HEK293 (cell line): Measurements from ENCODE around the gene ALDOA.

ENCODE experiments used
- ATF2 ChIP-seq: fragments of 450-650 bp; formaldehyde crosslinking; IDR thresholded peaks from 2 replicates; pipeline ENCODE4 v1.5.1; 2016; ENCODE audit warnings: missing biosample characterization, missing genetic modification characterization, low read depth
- BCL11B ChIP-seq: fragments of 450-650 bp; formaldehyde crosslinking; IDR thresholded peaks from 2 replicates; pipeline ENCODE4 v1.5.1; 2016; ENCODE audit warnings: low read depth, missing biosample characterization, missing genetic modification characterization
- BCL6B ChIP-seq: fragments of 450-650 bp; formaldehyde crosslinking; IDR thresholded peaks from 2 replicates; pipeline ENCODE4 v1.5.1; 2017; ENCODE audit warnings: missing biosample characterization, missing genetic modification characterization
- GLIS1 ChIP-seq: fragments of 450-650 bp; formaldehyde crosslinking; IDR thresholded peaks from 2 replicates; pipeline ENCODE4 v1.5.1; 2016; ENCODE audit warnings: missing biosample characterization, missing genetic modification characterization
- IKZF3 ChIP-seq: fragments of 450-650 bp; IDR thresholded peaks from 2 replicates; pipeline ENCODE4 v1.5.0; 2018; ENCODE audit warnings: missing biosample characterization, mild to moderate bottlenecking, missing genetic modification characterization, moderate library complexity
- KLF17 ChIP-seq: fragments of 450-650 bp; formaldehyde crosslinking; IDR thresholded peaks from 2 replicates; pipeline ENCODE4 v1.5.1; 2016; ENCODE audit warnings: missing biosample characterization, missing genetic modification characterization
- PRDM10 ChIP-seq: fragments of 450-650 bp; formaldehyde crosslinking; IDR thresholded peaks from 2 replicates; pipeline ENCODE4 v1.5.1; 2016; ENCODE audit warnings: missing biosample characterization, missing genetic modification characterization
- ZBTB11 ChIP-seq: fragments of 450-650 bp; formaldehyde crosslinking; conservative IDR thresholded peaks from 2 replicates; pipeline ENCODE4 v1.5.1; 2016; ENCODE audit warnings: low read depth, missing biosample characterization, missing genetic modification characterization
- ZBTB20 ChIP-seq: fragments of 450-650 bp; formaldehyde crosslinking; IDR thresholded peaks from 2 replicates; pipeline ENCODE4 v1.5.1; 2016; ENCODE audit warnings: missing biosample characterization, missing genetic modification characterization
- ZBTB26 ChIP-seq: fragments of 450-650 bp; formaldehyde crosslinking; optimal IDR thresholded peaks from 2 replicates; pipeline ENCODE3; 2016; ENCODE audit warnings: missing biosample characterization, mild to moderate bottlenecking, missing genetic modification characterization
- ZBTB8A ChIP-seq: fragments of 450-650 bp; formaldehyde crosslinking; IDR thresholded peaks from 2 replicates; pipeline ENCODE4 v1.5.1; 2016; ENCODE audit warnings: missing biosample characterization, missing genetic modification characterization
- ZFP3 ChIP-seq: fragments of 450-650 bp; formaldehyde crosslinking; IDR thresholded peaks from 2 replicates; pipeline ENCODE4 v1.5.1; 2016; ENCODE audit warnings: low read depth, missing biosample characterization, missing genetic modification characterization
- ZNF114 ChIP-seq: fragments of 450-650 bp; formaldehyde crosslinking; IDR thresholded peaks from 2 replicates; pipeline ENCODE4 v1.5.0; 2017; ENCODE audit warnings: missing biosample characterization, missing genetic modification characterization
- ZNF175 ChIP-seq: fragments of 450-650 bp; formaldehyde crosslinking; IDR thresholded peaks from 2 replicates; pipeline ENCODE4 v1.5.1; 2016; ENCODE audit warnings: missing biosample characterization, missing genetic modification characterization
- ZNF2 ChIP-seq: fragments of 450-650 bp; formaldehyde crosslinking; IDR thresholded peaks from 2 replicates; pipeline ENCODE4 v1.5.1; 2016; ENCODE audit warnings: missing biosample characterization, missing genetic modification characterization
- ZNF24 ChIP-seq: fragments of 450-650 bp; formaldehyde crosslinking; IDR thresholded peaks from 2 replicates; pipeline ENCODE4 v1.5.1; 2016; ENCODE audit warnings: missing biosample characterization, missing genetic modification characterization
- ZNF324 ChIP-seq: fragments of 450-650 bp; formaldehyde crosslinking; IDR thresholded peaks from 2 replicates; pipeline ENCODE4 v1.5.1; 2016; ENCODE audit warnings: missing biosample characterization, missing genetic modification characterization
- ZNF501 ChIP-seq: fragments of 450-650 bp; formaldehyde crosslinking; IDR thresholded peaks from 2 replicates; pipeline ENCODE4 v1.5.1; 2016; ENCODE audit warnings: missing biosample characterization, missing genetic modification characterization
- ZNF571 ChIP-seq: fragments of 450-650 bp; formaldehyde crosslinking; IDR thresholded peaks from 2 replicates; pipeline ENCODE4 v1.5.0; 2017; ENCODE audit warnings: missing biosample characterization, missing genetic modification characterization
- ZNF580 ChIP-seq: fragments of 450-650 bp; formaldehyde crosslinking; IDR thresholded peaks from 2 replicates; pipeline ENCODE4 v1.5.1; 2016; ENCODE audit warnings: missing biosample characterization, missing genetic modification characterization
- ZNF623 ChIP-seq: fragments of 450-650 bp; formaldehyde crosslinking; IDR thresholded peaks from 2 replicates; pipeline ENCODE4 v1.5.1; 2016; ENCODE audit warnings: missing biosample characterization, missing genetic modification characterization
- ZNF692 ChIP-seq: fragments of 450-650 bp; formaldehyde crosslinking; IDR thresholded peaks from 2 replicates; pipeline ENCODE4 v1.5.1; 2016; ENCODE audit warnings: missing biosample characterization, missing genetic modification characterization
- ZXDB ChIP-seq: fragments of 450-650 bp; formaldehyde crosslinking; IDR thresholded peaks from 2 replicates; pipeline ENCODE4 v1.5.1; 2016; ENCODE audit warnings: missing biosample characterization, missing genetic modification characterization

Gene ALDOA

GRCh38 chr16:30096105-30096861, 30.7 kb downstream of the ALDOA start, which contains the start of gene YPEL3 (continued):
- TF ChIP-seq ZNF692 (tag by site-specific recombination) (peak; percentile 88), ZFP3 (no peak), ZNF501 (tag by site-specific recombination) (peak; percentile 41; the same call in 1 of the 2 replicates), ZXDB (peak; percentile 87), PRDM10 (tag by site-specific recombination) (peak; percentile 27; the same call in 1 of the 2 replicates), ZBTB8A (tag by site-specific recombination) (peak; percentile 99), BCL6B (tag by site-specific recombination) (no peak), ZNF114 (tag by site-specific recombination) (no peak), ZBTB20 (peak; percentile 45; the same call in 1 of the 2 replicates), IKZF3 (tag by site-specific recombination) (peak; percentile 81), ZNF571 (no peak), ZNF175 (tag by site-specific recombination) (no peak), ZNF580 (no peak), GLIS1 (peak; percentile 53; the same call in 1 of the 2 replicates), ATF2 (tag by site-specific recombination) (no peak), BCL11B (tag by site-specific recombination) (peak; percentile 54; the same call in 1 of the 2 replicates), ZNF24 (peak; percentile 58; the same call in 1 of the 2 replicates), ZNF324 (peak; percentile 77), ZBTB11 (tag by site-specific recombination) (peak; percentile 52), ZNF2 (tag by site-specific recombination) (peak; percentile 33; the same call in 1 of the 2 replicates), ZBTB26 (tag by site-specific recombination) (peak; percentile 87), KLF17 (tag by site-specific recombination) (peak; percentile 52; the same call in 1 of the 2 replicates), ZNF623 (tag by site-specific recombination) (no peak)
